AG09309 (cell line): ENCODE measurements around the gene ADAMTSL5.

Experiments used
- DNase-seq: peaks from one replicate; pipeline ENCODE4 v3.0.0-alpha.2; 2010; ENCODE audit warnings: low read depth
- H3K4me3 ChIP-seq: 2 replicates; pipeline ENCODE4 v1.5.1; 2011; ENCODE audit warnings: mild to moderate bottlenecking, low read depth, low read length, moderate library complexity; ENCODE audit not compliant: control insufficient read depth
- TF ChIP-seq, protein P1 (sequence below): IDR thresholded peaks from 2 replicates; pipeline ENCODE4 v1.5.1; 2011; ENCODE audit warnings: mild to moderate bottlenecking, low read depth, low read length, inconsistent platforms; ENCODE audit not compliant: insufficient read depth, control insufficient read depth; ENCODE audit errors: missing control alignments

Gene ADAMTSL5

DNA sequence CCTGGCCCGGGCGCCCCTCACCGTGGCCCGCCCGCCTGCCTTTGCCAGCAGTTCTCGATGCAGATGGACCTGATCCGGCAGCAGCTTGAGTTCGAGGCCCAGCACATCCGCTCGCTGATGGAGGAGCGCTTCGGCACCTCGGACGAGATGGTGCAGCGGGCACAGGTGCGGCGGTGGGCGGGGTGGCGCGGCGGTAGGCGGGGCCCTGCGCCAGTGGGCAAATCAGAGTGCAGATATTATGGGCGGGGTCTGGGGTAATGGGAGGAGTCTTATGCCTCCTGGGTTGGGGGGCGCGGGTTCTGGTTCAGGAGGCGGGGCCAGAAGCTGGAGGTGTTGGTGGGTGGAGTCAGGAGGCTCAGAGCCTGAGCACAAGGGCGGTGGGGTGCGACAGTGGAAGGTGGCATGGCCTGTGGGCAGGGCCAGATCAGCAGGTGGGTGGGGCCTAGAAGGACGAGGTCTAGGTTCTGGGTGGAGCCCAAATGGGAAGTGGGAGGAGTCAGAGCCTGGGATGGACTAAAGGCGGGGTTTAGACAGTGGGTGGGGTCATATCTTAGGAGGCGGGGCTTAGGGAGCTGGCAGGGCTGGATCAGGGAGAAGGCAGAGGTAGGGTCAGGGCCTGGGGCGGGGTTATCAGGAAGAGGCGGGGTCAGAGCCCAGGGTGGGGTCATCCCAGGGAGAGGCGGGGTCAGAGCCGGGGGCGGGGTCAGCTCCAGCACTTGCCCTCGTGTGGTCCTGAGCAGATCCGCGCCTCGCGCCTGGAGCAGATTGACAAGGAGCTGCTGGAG lies 57.3 kb downstream of the ADAMTSL5 start:
- H3K4me3 ChIP-seq: no peak overlapping the region
- TF ChIP-seq, protein P1, sequence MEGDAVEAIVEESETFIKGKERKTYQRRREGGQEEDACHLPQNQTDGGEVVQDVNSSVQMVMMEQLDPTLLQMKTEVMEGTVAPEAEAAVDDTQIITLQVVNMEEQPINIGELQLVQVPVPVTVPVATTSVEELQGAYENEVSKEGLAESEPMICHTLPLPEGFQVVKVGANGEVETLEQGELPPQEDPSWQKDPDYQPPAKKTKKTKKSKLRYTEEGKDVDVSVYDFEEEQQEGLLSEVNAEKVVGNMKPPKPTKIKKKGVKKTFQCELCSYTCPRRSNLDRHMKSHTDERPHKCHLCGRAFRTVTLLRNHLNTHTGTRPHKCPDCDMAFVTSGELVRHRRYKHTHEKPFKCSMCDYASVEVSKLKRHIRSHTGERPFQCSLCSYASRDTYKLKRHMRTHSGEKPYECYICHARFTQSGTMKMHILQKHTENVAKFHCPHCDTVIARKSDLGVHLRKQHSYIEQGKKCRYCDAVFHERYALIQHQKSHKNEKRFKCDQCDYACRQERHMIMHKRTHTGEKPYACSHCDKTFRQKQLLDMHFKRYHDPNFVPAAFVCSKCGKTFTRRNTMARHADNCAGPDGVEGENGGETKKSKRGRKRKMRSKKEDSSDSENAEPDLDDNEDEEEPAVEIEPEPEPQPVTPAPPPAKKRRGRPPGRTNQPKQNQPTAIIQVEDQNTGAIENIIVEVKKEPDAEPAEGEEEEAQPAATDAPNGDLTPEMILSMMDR: no peak
- DNase-seq: no peak
